Activated CD8-positive, alpha-beta memory T cell treated with anti-CD3 and anti-CD28 coated beads for 36 hours (primary cell): ENCODE measurements around the gene BAG5. TPM values are rescaled to one million over a fixed set of nuclear protein-coding genes. Genes with fewer than 3 reads are reported as not detected.

Experiments
- CTCF ChIA-PET: fragments of 350-600 bp; sonication (Branson Sonifier 250); formaldehyde crosslinking; loops from one replicate; lab custom pipeline; 2021; ENCODE audit warnings: antibody characterized with exemption; lab: Charles Lee
- POLR2A ChIA-PET: fragments of 350-600 bp; sonication (Branson Sonifier 250); formaldehyde crosslinking; loops from one replicate; lab custom pipeline; 2021; ENCODE audit warnings: antibody characterized with exemption; lab: Charles Lee
- total RNA-seq, 2 experiments: library from RNA; stranded (reverse); gene quantifications; one replicate each; pipeline ENCODE4 v1.2.3, GENCODE V29; 2021

The BAG5 gene
- total RNA-seq, 2 experiments from 2014 or later: 34.9 to 37.9 TPM

- ChIA-PET POLR2A (no interaction called here), CTCF (interaction anchor here (1.3 to 2.7 kb wide), 2 partner anchors 22 kb away, joined by 3 to 9 read pairs; no protein-coding TSS in a partner anchor)
Observed at GRCh38 chr14:103540821-103541708, 21.4 kb downstream of the BAG5 start.

GRCh38 chr14:103539056-103539825 lies 23.2 kb downstream of the BAG5 start:
- CTCF ChIA-PET: interaction anchor here (1.0 to 2.7 kb wide), 2 partner anchors 9 to 21 kb away, joined by 3 to 9 read pairs; no protein-coding TSS in a partner anchor
- POLR2A ChIA-PET: interaction anchor here (0.5 to 1.5 kb wide), 3 partner anchors 11 to 126 kb away, joined by 3 to 5 read pairs (median 3); no protein-coding TSS in a partner anchor

- POLR2A ChIA-PET: interaction anchor here (0.5 to 1.5 kb wide), 3 partner anchors 10 to 126 kb away, joined by 3 to 5 read pairs (median 3); no protein-coding TSS in a partner anchor
- CTCF ChIA-PET: interaction anchor here (1.0 to 2.7 kb wide), 3 partner anchors 9 to 20 kb away, joined by 3 to 9 read pairs (median 4); no protein-coding TSS in a partner anchor
Observed at GRCh38 chr14:103538291-103539055, 24.0 kb downstream of the BAG5 start.

DNA sequence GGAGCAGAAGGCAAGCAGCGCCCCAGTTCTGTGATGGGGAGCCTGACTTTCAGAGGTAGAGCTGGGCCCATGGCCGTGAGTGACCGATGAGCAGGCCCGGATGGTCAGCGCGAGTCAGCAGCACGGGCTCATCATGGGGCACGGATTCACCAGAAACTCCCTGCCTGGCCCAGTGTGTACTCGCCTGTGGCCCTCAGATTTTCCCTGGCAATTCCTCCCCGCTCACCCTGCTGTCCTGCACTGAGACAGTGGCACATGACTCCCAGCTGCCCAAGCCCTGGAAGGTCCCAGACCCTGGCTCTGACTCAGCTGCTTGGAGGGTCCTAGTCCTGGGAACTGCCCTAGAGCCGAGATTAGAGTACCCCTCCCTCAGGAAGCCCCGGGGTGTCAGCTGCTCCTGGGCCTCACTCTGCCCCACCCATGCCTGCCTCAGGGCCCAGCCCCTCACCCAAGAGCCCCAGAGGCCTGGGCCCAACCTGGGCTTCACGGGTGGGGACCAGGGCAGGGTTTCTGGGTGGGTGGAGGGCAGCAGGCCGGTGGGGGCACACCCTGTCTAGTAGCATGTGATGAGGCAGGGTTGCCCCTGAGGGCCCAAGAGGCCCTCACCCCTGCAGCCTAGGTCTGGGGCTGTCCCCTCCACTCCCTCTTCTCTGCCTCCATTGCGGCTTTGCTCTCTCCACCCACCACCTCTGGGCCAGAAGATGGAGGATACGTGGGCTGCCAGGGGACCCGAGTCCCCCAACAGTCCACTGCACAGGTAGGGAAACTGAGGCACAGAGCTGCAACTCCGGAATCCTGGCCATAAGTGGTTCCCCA lies 25.1 kb downstream of the BAG5 start:
- ChIA-PET CTCF (interaction anchor here (1.4 kb wide), 1 partner anchor 10 kb away, joined by 4 read pairs; no protein-coding TSS in a partner anchor), POLR2A (no interaction called here)

DNA sequence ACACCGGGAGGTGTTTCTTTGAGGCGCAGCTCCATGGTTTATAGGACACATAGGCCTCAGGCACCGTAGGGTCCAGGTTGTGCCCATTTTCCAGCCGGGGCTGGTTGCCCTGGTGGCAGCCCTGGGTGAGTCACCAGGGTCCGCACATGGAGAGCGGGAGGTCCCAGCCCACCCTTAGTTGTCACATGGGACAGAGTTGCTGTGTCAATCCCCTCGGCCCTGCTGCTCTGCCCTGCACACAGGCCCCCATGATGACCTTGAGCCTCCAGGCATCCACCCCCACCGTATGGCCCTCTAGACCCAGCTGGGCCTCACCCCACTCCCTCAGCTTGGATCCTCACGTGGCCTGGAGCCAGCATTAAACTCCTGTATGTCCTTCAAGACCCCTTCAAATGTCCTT lies 25.8 kb downstream of the BAG5 start:
- CTCF ChIA-PET: interaction anchor here (1.4 kb wide), 1 partner anchor 10 kb away, joined by 4 read pairs; no protein-coding TSS in a partner anchor
- POLR2A ChIA-PET: no interaction called here

DNA sequence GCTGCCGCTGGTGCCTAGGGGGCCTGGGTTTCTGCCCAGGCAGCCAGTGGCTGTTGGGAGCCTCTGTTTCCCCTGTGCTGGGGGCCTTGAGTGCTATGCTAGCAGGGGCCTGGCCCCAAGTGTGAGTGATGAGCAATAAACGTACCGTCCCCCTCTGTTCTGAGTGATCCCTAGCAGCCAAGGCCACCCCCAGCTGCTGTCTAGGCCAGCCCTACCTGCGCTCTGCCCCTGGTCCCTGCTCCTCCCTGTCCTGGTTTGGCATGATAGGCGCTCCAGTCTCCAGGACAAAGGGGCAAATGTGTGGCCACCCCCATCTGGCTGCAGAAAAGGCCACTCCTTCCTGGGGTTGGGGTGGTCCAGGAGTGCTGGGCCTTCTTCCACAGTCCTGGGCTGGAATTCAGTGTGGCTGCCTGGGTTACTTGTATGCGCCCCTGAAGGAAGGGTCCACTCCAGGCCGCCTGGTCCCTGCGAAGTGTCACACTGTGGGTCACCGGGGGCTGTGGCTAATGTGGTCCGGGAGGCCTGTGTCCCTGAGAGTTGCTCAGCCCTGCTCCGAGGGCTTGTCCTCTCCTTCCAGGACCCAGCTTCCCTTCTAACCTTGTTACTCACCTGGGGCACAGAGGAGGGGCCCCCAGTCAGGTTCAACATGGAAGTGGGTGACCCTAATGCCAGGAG lies 26.4 kb downstream of the BAG5 start:
- POLR2A ChIA-PET: no interaction called here
- CTCF ChIA-PET: no interaction called here

GRCh38 chr14:103535081-103535890 lies 27.2 kb downstream of the BAG5 start:
- POLR2A ChIA-PET: no interaction called here
- CTCF ChIA-PET: interaction anchor here (1.5 kb wide), 1 partner anchor 13 kb away, joined by 5 read pairs; the partner anchor contains the start of gene CKB

DNA sequence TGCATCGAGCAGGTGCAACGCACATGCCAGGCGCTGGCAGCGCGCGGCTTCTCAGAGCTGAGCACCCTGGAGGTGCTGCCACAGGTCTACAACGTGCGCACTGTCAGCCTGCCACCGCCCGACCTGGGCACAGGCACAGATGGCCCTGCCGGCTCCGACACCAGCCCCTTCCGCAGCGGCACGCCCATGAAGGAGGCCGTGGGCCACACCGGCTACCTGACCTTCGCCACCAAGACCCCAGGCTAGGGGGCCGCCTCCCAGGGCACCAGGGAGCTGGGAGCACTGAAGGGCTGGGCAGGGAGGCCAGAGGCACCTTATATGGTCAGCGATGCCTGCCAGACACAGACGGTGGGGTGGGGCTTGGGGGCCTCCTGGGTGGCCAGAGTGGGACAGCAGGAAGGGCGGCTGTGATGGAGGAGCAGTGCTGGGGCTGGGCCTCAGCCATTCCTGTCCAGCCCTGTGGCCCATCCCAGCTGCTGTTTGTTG lies 27.8 kb downstream of the BAG5 start:
- CTCF ChIA-PET: interaction anchor here (1.5 kb wide), 1 partner anchor 12 kb away, joined by 5 read pairs; the partner anchor contains the start of gene CKB

DNA sequence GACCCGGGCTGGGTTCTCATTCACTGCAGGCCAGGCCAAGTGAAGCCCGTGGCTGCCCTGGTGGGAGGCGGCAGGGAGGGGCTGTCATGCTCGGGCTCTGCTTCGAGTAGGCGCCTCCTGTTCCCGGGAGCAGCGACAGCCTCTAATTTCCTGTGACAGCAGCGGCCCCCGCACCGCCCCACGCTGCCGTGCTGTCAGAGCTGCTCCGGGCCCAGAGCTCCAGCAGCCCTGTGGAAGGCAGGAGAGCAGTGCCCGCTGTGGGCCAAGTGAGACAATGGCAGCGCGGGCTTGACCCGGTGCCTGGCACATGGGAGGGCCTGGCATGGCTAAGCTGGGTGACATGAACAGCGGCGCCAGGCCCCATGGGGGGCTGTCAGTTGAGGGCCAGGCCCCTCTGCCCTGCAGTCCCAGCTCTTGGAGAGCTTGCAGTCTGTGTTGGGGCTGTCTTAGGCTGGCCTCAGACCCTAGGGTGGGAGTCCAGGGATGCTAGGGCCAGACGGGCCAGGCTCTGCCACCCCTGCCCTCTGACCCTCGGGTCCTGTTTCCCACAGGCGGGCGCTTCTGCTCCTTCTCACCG lies 28.4 kb downstream of the BAG5 start:
- ChIA-PET POLR2A (no interaction called here), CTCF (interaction anchor here (1.5 to 6.9 kb wide), 2 partner anchors 12 to 14 kb away, joined by 5 to 38 read pairs; partner anchors contain the start of gene CKB)

More for the DNA sequence above, 27.8 kb downstream of the BAG5 start:
- POLR2A ChIA-PET: no interaction called here

DNA sequence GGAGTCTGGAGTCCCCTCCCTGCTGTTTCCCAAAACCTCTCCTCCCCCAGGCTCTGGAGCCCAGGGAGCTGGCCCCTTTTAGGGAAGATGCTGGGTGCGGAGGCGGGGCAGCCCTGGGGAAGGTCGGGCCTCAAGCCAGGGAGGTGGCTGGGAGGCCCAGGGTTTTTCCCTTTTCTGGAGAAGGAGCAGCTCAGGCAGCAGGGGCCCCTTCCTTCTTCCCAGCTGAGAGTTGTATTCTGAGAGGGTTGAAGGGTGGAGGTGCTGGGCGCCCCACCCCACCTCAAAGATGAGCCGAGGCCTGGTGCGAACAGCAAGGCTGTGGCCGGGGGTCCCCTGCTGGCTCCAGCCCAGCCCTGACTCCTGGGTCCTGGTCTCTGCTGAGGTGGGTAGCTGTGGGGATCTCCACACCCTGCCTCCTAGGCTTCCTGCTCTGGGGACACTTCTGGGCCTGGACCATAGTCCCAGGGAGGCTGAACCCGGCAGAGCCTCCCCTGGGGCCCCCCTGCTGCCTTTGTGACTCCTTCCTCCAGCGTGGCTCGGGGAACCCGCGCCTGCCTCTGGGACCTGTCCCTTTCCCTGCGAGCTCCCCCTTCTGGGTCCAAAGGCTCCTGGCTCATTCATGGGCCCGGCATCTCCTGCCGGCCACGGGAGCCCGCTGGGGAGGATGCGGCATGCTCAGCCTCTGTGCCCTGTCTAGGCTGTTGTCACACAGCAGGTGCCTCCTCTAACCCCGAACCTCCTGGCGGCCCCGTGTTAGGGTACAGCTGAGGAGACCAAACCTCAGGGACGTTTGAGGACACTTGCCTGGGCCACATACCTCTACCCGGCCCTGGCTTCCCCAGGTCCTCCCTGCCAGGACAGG lies 29.1 kb downstream of the BAG5 start:
- CTCF ChIA-PET: interaction anchor here (1.3 to 6.9 kb wide), 3 partner anchors 11 to 14 kb away, joined by 3 to 38 read pairs (median 5); partner anchors contain the start of gene CKB
- POLR2A ChIA-PET: no interaction called here

- CTCF ChIA-PET: interaction anchor here (0.8 to 6.9 kb wide), 3 partner anchors 13 to 14 kb away, joined by 3 to 38 read pairs (median 3); no protein-coding TSS in a partner anchor
- POLR2A ChIA-PET: no interaction called here
Observed at GRCh38 chr14:103532216-103533136, 30.0 kb downstream of the BAG5 start.

- CTCF ChIA-PET: interaction anchor here (0.8 to 6.9 kb wide), 3 partner anchors 12 to 15 kb away, joined by 3 to 38 read pairs (median 3); no protein-coding TSS in a partner anchor
Observed at GRCh38 chr14:103531421-103532215, 30.8 kb downstream of the BAG5 start.

GRCh38 chr14:103530831-103531230 lies 31.6 kb downstream of the BAG5 start:
- POLR2A ChIA-PET: interaction anchor here (1.4 kb wide), 1 partner anchor 28 kb away, joined by 3 read pairs; no protein-coding TSS in a partner anchor

More at GRCh38 chr14:103531421-103532215, 30.8 kb downstream of the BAG5 start:
- POLR2A ChIA-PET: interaction anchor here (1.4 kb wide), 1 partner anchor 28 kb away, joined by 3 read pairs; no protein-coding TSS in a partner anchor

More at GRCh38 chr14:103530831-103531230, 31.6 kb downstream of the BAG5 start:
- CTCF ChIA-PET: interaction anchor here (1.3 to 6.9 kb wide), 3 partner anchors 11 to 31 kb away, joined by 6 to 38 read pairs (median 7); no protein-coding TSS in a partner anchor
